Keratinocyte (primary cell): ENCODE data around the gene FBXO47.

Experiments
- CTCF ChIP-seq, 3 experiments: IDR thresholded peaks in 1 of 3; conservative IDR thresholded peaks in 1 of 3; optimal IDR thresholded peaks in 1 of 3; 2 replicates in 2 of 3; 3 replicates in 1 of 3; pipeline versions ENCODE3 to v1.5.1; 2011; ENCODE audit warnings: low read length in 3 of 3, mild to moderate bottlenecking in 3 of 3, moderate library complexity in 2 of 3, control low read depth in 1 of 3, inconsistent platforms in 1 of 3; ENCODE audit not compliant: insufficient read depth in 2 of 3; ENCODE audit errors: extremely low read depth in 1 of 3
- EZH2 ChIP-seq: IDR thresholded peaks from one replicate; pipeline ENCODE4 v1.6.1; 2012; ENCODE audit warnings: inconsistent platforms, mild to moderate bottlenecking, low read length, moderate library complexity

- no peak for TF ChIP-seq CTCF (optimal IDR thresholded peaks at IDR 0.05 in 1 of 3, IDR thresholded peaks at IDR 0.05 in 1 of 3, conservative IDR thresholded peaks at IDR 0.05 in 1 of 3; ENCODE audit: extremely low read depth in 1 of 3, insufficient read depth in 2 of 3, low read length in 3 of 3)
- TF ChIP-seq EZH2 = no peak
Measured at GRCh38 chr17:38891441-38891840, 75.8 kb downstream of the FBXO47 start.
